Liver (tissue), 9 donors: ENCODE measurements around the gene C2orf74. TPM values are rescaled to one million over a fixed set of nuclear protein-coding genes. Genes with fewer than 3 reads are reported as not detected.

ENCODE experiments used
- DNase-seq: peaks from one replicate; pipeline ENCODE4 v3.0.0-alpha.2; 2017; ENCODE audit warnings: low spot score
- H3K27ac ChIP-seq, 2 donors: one replicate each; pipeline ENCODE4 v1.7.0; 2013; ENCODE audit warnings: inconsistent platforms in 2 of 2, low read length in 2 of 2, control low read depth in 1 of 2, low read depth in 1 of 2, mild to moderate bottlenecking in 1 of 2
- H3K27me3 ChIP-seq, 4 donors: one replicate each; pipeline versions ENCODE4 v1.6.1 to v1.7.0; 2013; ENCODE audit warnings: low read length in 3 of 4, inconsistent platforms in 1 of 4, mild to moderate bottlenecking in 1 of 4, moderate library complexity in 1 of 4; ENCODE audit not compliant: control insufficient read depth in 4 of 4, insufficient read depth in 4 of 4
- H3K36me3 ChIP-seq, 4 donors: one replicate each; pipeline versions ENCODE4 v1.6.1 to v1.7.0; 2013; ENCODE audit warnings: low read length in 3 of 4, mild to moderate bottlenecking in 3 of 4, low read depth in 1 of 4, moderate library complexity in 1 of 4; ENCODE audit not compliant: control insufficient read depth in 4 of 4, insufficient read depth in 3 of 4
- H3K4me1 ChIP-seq, 4 donors: one replicate each; pipeline versions ENCODE4 v1.6.1 to v1.7.0; 2013; ENCODE audit warnings: low read length in 3 of 4, mild to moderate bottlenecking in 3 of 4, moderate library complexity in 1 of 4; ENCODE audit not compliant: control insufficient read depth in 4 of 4, insufficient read depth in 4 of 4
- H3K4me3 ChIP-seq, 3 donors: one replicate each; pipeline versions ENCODE4 v1.6.1 to v1.7.0; 2013; ENCODE audit warnings: low read length in 3 of 3, control low read depth in 1 of 3, low read depth in 1 of 3, mild to moderate bottlenecking in 1 of 3
- H3K9ac ChIP-seq, 2 donors: one replicate each; pipeline ENCODE4 v1.7.0; 2013; ENCODE audit warnings: low read length in 2 of 2, mild to moderate bottlenecking in 2 of 2, moderate library complexity in 2 of 2, control low read depth in 1 of 2, low read depth in 1 of 2
- H3K9me3 ChIP-seq, 4 donors: one replicate each; pipeline versions ENCODE4 v1.6.1 to v1.7.0; 2013; ENCODE audit warnings: low read length in 3 of 4; ENCODE audit not compliant: control insufficient read depth in 4 of 4
- ATF3 ChIP-seq: IDR thresholded peaks from 2 replicates; pipeline ENCODE4 v1.6.1; 2016; ENCODE audit warnings: antibody characterized with exemption
- CTCF ChIP-seq: fragments of 150-350 bp; IDR thresholded peaks from 2 replicates; pipeline ENCODE4 v1.5.1; 2017; ENCODE audit warnings: improper control_type of control experiment, low read depth, low read length; ENCODE audit not compliant: missing input control
- EGR1 ChIP-seq, 2 donors: IDR thresholded peaks; 2 replicates each; pipeline ENCODE4 v1.6.1; 2016 to 2018; ENCODE audit warnings: antibody characterized with exemption in 2 of 2, low read depth in 2 of 2
- FOXA1 ChIP-seq: IDR thresholded peaks from 2 replicates; pipeline ENCODE4 v1.6.1; 2016; ENCODE audit warnings: antibody characterized with exemption
- FOXA2 ChIP-seq: IDR thresholded peaks from 2 replicates; pipeline ENCODE4 v1.6.1; 2016; ENCODE audit warnings: antibody characterized with exemption
- GABPA ChIP-seq, 2 donors: IDR thresholded peaks in 1 of 2; conservative IDR thresholded peaks in 1 of 2; 2 replicates each; pipeline ENCODE4 v1.6.1; 2016; ENCODE audit warnings: antibody characterized with exemption in 2 of 2, mild to moderate bottlenecking in 1 of 2, moderate library complexity in 1 of 2
- HNF4A ChIP-seq, 2 donors: conservative IDR thresholded peaks; 2 replicates each; pipeline ENCODE4 v1.6.1; 2016; ENCODE audit warnings: antibody characterized with exemption in 2 of 2, mild to moderate bottlenecking in 2 of 2
- HNF4G ChIP-seq: IDR thresholded peaks from 2 replicates; pipeline ENCODE4 v1.6.1; 2016; ENCODE audit warnings: antibody characterized with exemption
- JUND ChIP-seq, 2 donors: IDR thresholded peaks; 2 replicates each; pipeline ENCODE4 v1.6.1; 2016; ENCODE audit warnings: antibody characterized with exemption in 2 of 2
- MAX ChIP-seq: IDR thresholded peaks from 2 replicates; pipeline ENCODE4 v1.6.1; 2016; ENCODE audit warnings: antibody characterized with exemption
- NR2F2 ChIP-seq: IDR thresholded peaks from 2 replicates; pipeline ENCODE4 v1.6.1; 2016; ENCODE audit warnings: antibody characterized with exemption
- RAD21 ChIP-seq, 2 donors: IDR thresholded peaks; 2 replicates each; pipeline ENCODE4 v1.6.1; 2016; ENCODE audit warnings: antibody characterized with exemption in 2 of 2, mild to moderate bottlenecking in 2 of 2
- REST ChIP-seq: IDR thresholded peaks from 2 replicates; pipeline ENCODE4 v1.6.1; 2016; ENCODE audit warnings: antibody characterized with exemption, mild to moderate bottlenecking
- RXRA ChIP-seq, 2 donors: IDR thresholded peaks; 2 replicates each; pipeline ENCODE4 v1.6.1; 2017 to 2018; ENCODE audit warnings: antibody characterized with exemption in 2 of 2, mild to moderate bottlenecking in 1 of 2
- SP1 ChIP-seq: IDR thresholded peaks from 2 replicates; pipeline ENCODE4 v1.6.1; 2018; ENCODE audit warnings: antibody characterized with exemption, mild to moderate bottlenecking
- TAF1 ChIP-seq: conservative IDR thresholded peaks from 2 replicates; pipeline ENCODE4 v1.6.1; 2016; ENCODE audit warnings: antibody characterized with exemption, mild to moderate bottlenecking
- YY1 ChIP-seq: IDR thresholded peaks from 2 replicates; pipeline ENCODE4 v1.6.1; 2016; ENCODE audit warnings: antibody characterized with exemption, mild to moderate bottlenecking
- ZBTB33 ChIP-seq: IDR thresholded peaks from 2 replicates; pipeline ENCODE4 v1.6.1; 2016; ENCODE audit warnings: antibody characterized with exemption
- WGBS: extraction: QIAGEN DNeasy Blood & Tissue Kit; methylation state at CpG from one replicate; pipeline ENCODE4 v1.1.7; 2013; 5-methylcytosine and 5-hydroxymethylcytosine counted together
- polyA plus RNA-seq, 2 donors: library from polyadenylated mRNA; stranded (reverse) in 1 of 2; unstranded in 1 of 2; fragments of 200-250 nt in 1 of 2; fragments of >200 nt in 1 of 2; fragmentation: Nextera tagmentation in 1 of 2; extraction: Ambion mirVana in 1 of 2; gene quantifications; one replicate each; pipeline versions ENCODE4 v1.2.1 to v1.2.3, GENCODE V29; 2013 to 2015
- total RNA-seq, 2 donors: library from RNA; depleted of rRNA; stranded (reverse); fragments of >200 nt; gene quantifications; one replicate each; pipeline ENCODE4 v1.2.3, GENCODE V29; 2014
- donor health status: healthy.
- donor health status: healthy.
- donor health status: healthy.
- donor health status: healthy.
- donor health status: healthy.

C2orf74 gene
- total and polyA plus RNA-seq, 4 donors: 3.5 to 23.3 (median 5.6) TPM

GRCh38 chr2:61134141-61134540 is 27.8 kb upstream of the C2orf74 start:
- H3K4me3 ChIP-seq: no peak overlapping the region
- H3K9ac ChIP-seq: no peak overlapping the region
- H3K27ac ChIP-seq: no peak overlapping the region
- no peaks in the 10 kb centered on the region for H3K36me3 ChIP-seq
- H3K9me3 ChIP-seq: no peaks in the 10 kb centered on the region
- H3K4me1 ChIP-seq: no peaks in the 10 kb centered on the region
- DNase-seq: no peak
- WGBS: 82% methylated on average over 4 of the region's 4 CpGs
- no peak for TF ChIP-seq REST
- no peak for TF ChIP-seq ZBTB33
- TF ChIP-seq NR2F2: no peak
- no peak for TF ChIP-seq MAX
- no peak for TF ChIP-seq HNF4A (conservative IDR thresholded peaks at IDR 0.05)
- no peak for TF ChIP-seq HNF4G
- TF ChIP-seq SP1: no peak
- no peak for TF ChIP-seq RXRA (IDR thresholded peaks at IDR 0.05)
- no peak for TF ChIP-seq ATF3
- no peak for TF ChIP-seq FOXA2
- no peak for TF ChIP-seq YY1
- TF ChIP-seq GABPA (IDR thresholded peaks at IDR 0.05 in 1 of 2, conservative IDR thresholded peaks at IDR 0.05 in 1 of 2): no peak
- TF ChIP-seq FOXA1: no peak
- TF ChIP-seq TAF1: no peak
- no peak for TF ChIP-seq RAD21 (IDR thresholded peaks at IDR 0.05)
- TF ChIP-seq JUND (IDR thresholded peaks at IDR 0.05): no peak
- no peak for TF ChIP-seq CTCF
- no peak for TF ChIP-seq EGR1 (IDR thresholded peaks at IDR 0.05; ENCODE audit: low read depth in 2 of 2)
- no peaks in the 10 kb centered on the region for H3K27me3 ChIP-seq
